HUDEP-2 (cell line): ENCODE measurements around the gene IQCM.
"Not testable (repeated sequence)": the region's sequence is repeated elsewhere in the genome, so short reads cannot be mapped to it uniquely, and the experiment has no call there.

Experiments used
- DNase-seq, 76 experiments: peaks; one replicate each; lab custom pipeline; 2025; ENCODE audit not compliant: unreplicated experiment in 76 of 76; lab: John Stamatoyannopoulos, UW

IQCM gene

DNA sequence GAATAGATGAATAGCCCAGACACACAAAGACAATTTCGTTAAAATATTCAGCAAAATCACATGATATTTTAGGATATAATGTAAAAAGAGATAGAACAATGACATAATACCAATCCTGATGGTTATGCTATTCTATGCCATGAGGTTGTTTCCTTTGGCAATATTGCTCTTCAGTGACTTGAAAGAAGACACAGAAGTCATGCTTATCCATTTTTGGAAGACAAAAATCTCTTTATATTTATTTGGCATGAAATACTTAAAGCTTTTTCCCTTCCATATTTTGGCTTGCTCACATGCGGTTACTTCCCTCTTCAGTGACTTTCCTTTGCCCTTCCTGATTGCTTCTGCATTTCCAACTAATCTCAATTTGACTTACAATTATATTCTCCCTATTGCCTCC, 314.8 kb downstream of the IQCM start:
- no peak for DNase-seq

- no peak for DNase-seq
Measured at GRCh38 chr4:149499726-149500125, 315.9 kb downstream of the IQCM start.

DNA sequence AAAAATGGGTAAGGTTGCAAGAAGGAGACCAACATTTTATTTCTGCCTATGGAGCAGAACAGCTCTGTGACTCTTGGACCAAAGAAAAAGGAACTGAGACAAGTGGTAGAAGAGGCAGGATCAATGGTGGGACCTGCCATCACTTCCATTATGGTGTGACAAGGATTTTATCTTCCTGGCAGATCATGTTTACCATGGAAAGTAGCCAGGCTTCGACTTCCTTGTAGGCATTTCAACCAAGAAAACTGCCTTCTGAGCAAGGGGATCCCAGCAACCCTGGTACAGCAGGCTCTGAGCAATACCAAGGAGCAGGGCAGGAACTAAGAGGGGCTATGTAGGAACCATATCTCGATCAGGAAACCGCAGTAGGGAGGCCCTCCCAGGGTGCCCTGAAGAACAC, 317.4 kb downstream of the IQCM start:
- no peak for DNase-seq

GRCh38 chr4:149493492-149493891, 322.2 kb downstream of the IQCM start:
- no peak for DNase-seq

DNA sequence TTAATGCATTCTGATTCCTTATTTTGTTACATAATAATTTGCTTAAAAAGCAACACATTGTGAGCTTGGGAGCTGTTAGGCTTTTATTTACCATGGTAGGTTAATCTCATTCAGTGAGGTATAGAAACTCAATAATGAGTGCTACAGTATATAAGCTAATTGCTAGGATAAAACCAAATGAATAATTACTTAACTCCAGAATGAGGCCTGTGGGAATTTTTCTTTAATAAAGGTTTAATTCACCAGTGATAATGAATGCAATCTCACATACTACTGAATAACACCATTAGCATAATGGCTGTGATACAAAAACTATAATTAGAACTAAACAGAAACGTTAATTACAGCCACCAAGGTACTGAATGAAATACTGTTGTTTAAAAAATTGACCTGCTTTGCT, 326.3 kb downstream of the IQCM start:
- no peak for DNase-seq

DNA sequence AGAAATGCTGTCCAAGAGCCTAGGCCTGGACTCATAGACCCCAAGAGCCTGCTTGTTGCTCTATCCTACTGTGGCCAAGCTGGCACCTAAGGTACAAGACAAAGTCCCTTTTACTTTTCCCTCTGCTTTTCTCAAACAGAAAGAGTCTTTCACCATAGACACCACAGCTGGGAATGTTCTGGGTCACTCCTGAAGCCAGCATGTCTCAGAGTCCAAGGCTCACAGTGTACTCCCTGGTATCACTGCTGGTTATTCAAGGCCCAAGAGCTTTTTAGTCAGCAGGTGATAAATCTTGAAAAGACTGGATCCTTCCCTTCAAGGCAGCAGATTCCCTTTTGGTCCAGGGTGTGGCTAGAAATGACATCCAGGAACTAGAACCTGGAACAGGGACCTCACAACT, 328.8 kb downstream of the IQCM start:
- DNase-seq, result no peak

GRCh38 chr4:149468669-149469068, 347.0 kb downstream of the IQCM start:
- not testable (repeated sequence) for DNase-seq

GRCh38 chr4:149466446-149466845, 349.2 kb downstream of the IQCM start:
- no peak for DNase-seq

DNA sequence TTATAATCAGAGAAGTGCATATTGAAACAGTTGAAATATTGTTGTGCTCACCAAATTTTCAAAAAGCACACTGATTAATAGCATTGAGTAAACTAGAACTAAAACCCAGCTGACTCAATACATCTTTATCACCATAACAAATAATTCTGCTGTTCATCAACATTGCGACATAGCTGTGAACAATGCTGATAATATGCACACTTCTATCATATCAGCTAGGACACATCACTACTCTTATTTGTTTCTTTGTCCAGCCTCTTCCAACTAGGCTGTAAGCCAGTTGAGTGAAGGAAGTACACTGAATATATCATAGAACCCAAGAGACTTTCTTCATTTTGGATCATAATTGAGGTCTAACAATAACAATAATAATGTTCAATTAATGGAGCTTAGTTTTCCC, 349.7 kb downstream of the IQCM start:
- DNase-seq, result no peak

DNA sequence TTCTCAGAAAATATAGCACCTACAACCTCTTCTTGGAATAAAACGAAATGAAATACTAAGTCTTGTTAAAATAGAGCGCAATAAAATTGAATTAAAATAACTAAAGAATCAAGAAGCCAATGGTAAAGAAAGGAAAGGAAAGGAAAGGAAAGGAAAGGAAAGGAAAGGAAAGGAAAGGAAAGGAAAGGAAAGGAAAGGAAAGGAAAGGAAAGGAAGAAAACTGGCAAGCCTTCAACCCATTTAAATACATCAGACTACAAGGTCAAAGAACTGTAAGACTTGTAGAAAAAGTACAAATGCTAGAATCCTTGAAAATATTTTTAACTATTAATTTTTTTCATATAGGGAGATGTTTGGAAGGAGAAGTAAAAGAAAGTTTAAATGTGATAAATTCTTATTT, 372.1 kb downstream of the IQCM start:
- no peak for DNase-seq

- no peak for DNase-seq
Measured at GRCh38 chr4:149441338-149441737, 374.3 kb downstream of the IQCM start.

DNA sequence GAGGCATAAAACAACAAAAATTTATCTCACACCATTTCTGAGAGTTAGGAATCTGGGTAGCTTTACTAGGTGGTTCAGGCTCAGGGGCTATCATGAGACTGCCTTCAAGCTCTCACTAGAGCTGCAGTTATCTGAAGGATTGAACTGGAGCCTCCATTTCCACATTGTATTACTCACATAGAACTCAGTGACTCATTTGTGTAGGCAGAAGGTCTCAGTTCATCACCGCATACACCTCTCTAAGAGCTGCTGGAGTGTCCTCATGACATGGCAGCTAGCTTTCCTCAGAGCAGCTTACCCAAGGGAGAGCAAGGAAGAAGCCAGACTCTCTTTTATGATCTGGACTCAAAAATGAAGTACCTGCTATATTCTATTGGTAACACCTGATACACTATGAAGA, 389.2 kb downstream of the IQCM start:
- no peak for DNase-seq

DNA sequence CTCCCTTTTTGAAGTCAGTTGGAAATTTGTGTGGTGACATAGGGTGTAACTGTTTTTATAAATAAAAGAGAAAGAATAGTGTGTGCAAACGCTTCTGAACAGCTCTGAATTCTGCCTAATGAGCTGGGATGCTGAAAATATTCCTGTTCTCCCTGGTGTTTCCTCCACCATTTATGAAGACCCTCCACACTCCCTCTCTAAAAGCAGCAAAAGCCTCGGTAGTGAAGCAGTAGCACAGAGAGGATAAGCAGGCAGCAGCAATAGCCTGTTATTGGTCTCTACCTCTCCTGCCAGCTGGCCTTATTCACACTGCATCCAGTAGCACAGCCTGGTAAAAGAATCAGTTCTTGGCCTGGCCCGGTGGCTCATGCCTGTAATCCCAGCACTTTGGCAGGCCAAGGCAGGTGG, 406.1 kb downstream of the IQCM start:
- no peak for DNase-seq

DNA sequence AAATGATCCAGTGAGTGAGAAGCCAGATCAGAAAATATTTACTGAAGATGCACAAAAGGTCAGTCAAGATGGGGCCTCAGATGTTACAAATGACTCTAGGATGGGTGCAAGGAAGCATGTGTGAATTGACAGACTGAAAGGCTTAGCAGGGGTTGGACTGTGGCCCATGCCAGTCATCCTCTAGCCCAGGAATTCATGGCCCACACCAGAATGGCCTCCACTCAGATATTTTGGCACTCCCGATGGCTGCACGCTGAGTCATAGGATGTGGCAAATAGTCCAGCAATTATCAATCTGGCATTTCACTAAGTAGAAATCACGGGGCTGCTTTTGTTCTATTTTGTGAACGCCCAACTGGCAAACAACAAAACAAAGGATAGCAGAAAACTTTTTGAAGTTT, 406.5 kb downstream of the IQCM start:
- DNase-seq, result no peak

DNA sequence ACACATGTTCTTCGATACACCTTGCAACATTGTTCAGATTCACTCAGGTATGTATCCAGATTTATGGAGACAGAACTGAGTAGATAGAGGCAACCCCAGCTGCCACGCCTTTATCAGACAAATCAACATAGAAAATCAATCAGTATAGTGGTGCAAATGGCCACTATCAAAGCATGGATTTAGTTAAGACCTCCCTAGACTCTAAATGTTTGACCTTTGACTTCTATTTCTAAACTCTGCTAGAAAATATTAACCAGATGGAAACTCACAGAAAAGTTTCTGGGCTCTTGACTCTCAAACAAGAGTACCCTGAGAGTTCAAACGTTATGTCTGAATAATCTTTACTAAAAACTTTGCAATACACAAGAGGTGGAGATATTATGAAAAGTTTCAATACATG, 411.5 kb downstream of the IQCM start:
- DNase-seq, result no peak

- no peak for DNase-seq
Measured at GRCh38 chr4:149403081-149403480, 412.6 kb downstream of the IQCM start.

GRCh38 chr4:149398993-149399392, 416.6 kb downstream of the IQCM start:
- no peak for DNase-seq

DNA sequence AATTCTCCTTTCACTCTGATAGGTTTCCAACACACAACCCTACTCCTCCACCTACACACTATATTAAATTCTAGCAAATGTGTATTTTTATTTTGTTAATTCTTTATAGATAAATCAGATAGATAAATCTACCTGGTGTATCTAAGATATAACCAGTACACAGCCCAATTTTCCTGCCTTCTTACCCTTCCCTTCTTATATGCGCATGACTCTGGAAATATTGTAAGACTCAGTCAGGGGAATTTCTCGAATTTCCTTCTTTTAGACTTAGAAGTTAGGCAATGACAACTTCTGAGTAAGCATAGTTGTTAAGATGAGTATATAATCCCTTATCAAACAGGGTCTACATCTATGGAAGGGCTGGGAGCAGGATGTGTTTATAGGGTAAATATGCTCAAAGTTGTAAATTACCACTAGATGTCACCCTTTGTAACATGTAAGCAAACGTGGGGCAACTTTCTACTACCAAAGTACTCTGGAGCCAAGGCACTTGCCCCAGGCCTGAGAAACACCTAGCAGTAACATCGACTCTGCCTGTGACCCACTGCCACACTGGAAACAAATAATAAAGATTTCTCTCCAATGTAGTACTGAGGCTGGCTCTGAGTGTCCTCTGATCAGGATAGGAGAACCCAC, 444.7 kb downstream of the IQCM start:
- peak in 9 of 76 experiments; percentile 0 to 24 (median 3) for DNase-seq

DNA sequence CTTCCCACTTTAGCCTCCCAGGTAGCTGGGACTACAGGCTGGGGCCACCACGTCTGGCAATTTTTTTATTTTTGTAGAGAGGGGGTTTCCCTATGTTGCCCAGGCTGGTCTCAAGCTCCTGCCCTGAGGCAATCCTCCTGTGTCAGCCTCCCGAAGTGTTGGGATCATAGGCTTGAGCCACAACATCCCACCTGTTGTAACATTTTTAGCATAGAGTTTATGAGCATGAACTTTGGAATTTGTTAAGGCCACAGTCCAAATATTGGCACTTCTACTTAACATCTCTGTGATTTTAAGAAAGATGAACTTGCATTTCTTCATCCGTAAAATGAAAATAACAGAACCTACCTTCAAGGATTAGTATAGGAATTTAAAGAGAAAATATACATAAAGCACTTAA, 445.6 kb downstream of the IQCM start:
- DNase-seq, result no peak

- no peak for DNase-seq
Measured at GRCh38 chr4:149353241-149353640, 462.4 kb downstream of the IQCM start.

GRCh38 chr4:149349541-149349940, 466.1 kb downstream of the IQCM start:
- DNase-seq, result no peak

DNA sequence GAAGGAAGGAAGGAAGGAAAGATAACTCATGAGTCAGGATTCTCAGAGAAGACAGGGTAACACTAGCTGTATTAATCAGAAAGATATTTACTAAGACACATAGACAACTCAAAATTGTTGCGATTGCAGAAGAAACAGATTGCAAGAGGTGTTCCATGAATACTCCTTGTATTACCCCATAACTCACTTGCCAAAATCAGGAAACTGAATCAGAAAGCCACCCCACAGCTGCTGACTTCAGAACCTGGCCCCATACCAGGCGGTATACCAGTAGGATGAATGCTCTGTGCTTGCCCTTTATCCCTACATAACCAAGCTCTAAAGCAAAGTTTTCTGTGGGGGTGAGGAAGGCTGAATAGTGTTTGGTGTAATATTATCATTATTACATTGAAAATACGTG, 468.5 kb downstream of the IQCM start:
- no peak for DNase-seq

GRCh38 chr4:149345424-149345823, 470.2 kb downstream of the IQCM start:
- DNase-seq, result no peak
